ENCODE results near the gene SLC46A3. TPM values are rescaled to one million over a fixed set of nuclear protein-coding genes. Genes with fewer than 3 reads are reported as not detected.

Gene SLC46A3
- total and polyA plus RNA-seq, 2 experiments from 2014 or later: 0.16 to 0.28 TPM

DNA sequence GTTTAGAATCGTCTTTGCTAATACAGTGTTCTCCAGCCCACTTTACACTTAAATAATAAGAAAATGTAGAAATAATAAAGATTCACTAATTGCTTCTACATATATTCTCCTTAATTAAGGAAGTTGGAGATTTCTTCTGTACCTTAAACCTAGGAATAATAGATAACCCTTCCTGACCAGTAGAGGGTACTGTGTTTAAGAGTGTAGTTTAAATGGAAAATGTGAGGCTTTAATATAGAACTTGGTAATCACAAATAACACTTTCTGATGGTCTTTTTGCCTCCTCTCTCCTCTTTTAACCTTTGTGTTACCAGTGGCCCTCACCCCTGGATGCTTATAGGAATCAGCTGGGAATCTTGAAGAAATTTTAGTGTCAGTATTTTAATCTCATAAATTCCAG, 39.1 kb downstream of the SLC46A3 start:
- Histone ChIP-seq H3K36me3 (ENCODE audit: insufficient read depth) (peaks cover 13% of the 10 kb centered on the region; the same call in 1 of the 2 replicates), H3K27me3 (ENCODE audit: insufficient read depth) (no peaks in the 10 kb centered on the region), H4K20me1 (replicated peaks; ENCODE audit: insufficient read depth) (no peaks in the 10 kb centered on the region; the same call in 1 of the 2 replicates), H3K4me2 (no peak overlapping the region), H2AFZ (no peak overlapping the region), H3K79me2 (replicated peaks; ENCODE audit: insufficient read depth) (no peaks in the 10 kb centered on the region), H3K27ac (ENCODE audit: low read depth) (no peak overlapping the region), H3K4me3 (no peak overlapping the region), H3K4me1 (ENCODE audit: insufficient read depth) (no peaks in the 10 kb centered on the region), H3F3A (replicated peaks; ENCODE audit: low read depth) (no peaks in the 10 kb centered on the region), H3K9me2 (ENCODE audit: insufficient read depth) (no peaks in the 10 kb centered on the region)
- DNase-seq (ENCODE audit: low spot score) (peak; percentile 42), ATAC-seq (no peak)
- Mint-ChIP-seq H3K36me3 (ENCODE audit: low read depth) (peaks cover 26% of the 10 kb centered on the region), H3K4me3 (no peak overlapping the region), H3K9me3 (no peaks in the 10 kb centered on the region), H3K27ac (no peak overlapping the region), H3K4me1 (peaks cover 7% of the 10 kb centered on the region), H3K27me3 (ENCODE audit: insufficient read depth, low read depth, poor library complexity) (no peaks in the 10 kb centered on the region)
- no peak for TF ChIP-seq EZH2phosphoT487 (IDR thresholded peaks at IDR 0.05; ENCODE audit: unreplicated experiment)
- TF ChIP-seq, protein P1, sequence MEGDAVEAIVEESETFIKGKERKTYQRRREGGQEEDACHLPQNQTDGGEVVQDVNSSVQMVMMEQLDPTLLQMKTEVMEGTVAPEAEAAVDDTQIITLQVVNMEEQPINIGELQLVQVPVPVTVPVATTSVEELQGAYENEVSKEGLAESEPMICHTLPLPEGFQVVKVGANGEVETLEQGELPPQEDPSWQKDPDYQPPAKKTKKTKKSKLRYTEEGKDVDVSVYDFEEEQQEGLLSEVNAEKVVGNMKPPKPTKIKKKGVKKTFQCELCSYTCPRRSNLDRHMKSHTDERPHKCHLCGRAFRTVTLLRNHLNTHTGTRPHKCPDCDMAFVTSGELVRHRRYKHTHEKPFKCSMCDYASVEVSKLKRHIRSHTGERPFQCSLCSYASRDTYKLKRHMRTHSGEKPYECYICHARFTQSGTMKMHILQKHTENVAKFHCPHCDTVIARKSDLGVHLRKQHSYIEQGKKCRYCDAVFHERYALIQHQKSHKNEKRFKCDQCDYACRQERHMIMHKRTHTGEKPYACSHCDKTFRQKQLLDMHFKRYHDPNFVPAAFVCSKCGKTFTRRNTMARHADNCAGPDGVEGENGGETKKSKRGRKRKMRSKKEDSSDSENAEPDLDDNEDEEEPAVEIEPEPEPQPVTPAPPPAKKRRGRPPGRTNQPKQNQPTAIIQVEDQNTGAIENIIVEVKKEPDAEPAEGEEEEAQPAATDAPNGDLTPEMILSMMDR (conservative IDR thresholded peaks at IDR 0.05; ENCODE audit: low read depth in 2 of 2): peak in 1 of 2 experiments; percentile 61; a peak in 3 of 4 replicates

GRCh38 chr13:28678809-28679208, 40.0 kb downstream of the SLC46A3 start:
- Mint-ChIP-seq H3K36me3 (ENCODE audit: low read depth) (peaks cover 33% of the 10 kb centered on the region), H3K4me1 (peaks cover under 1% of the 10 kb centered on the region), H3K9me3 (no peaks in the 10 kb centered on the region), H3K27me3 (ENCODE audit: insufficient read depth, low read depth, poor library complexity) (no peaks in the 10 kb centered on the region), H3K27ac (no peak overlapping the region), H3K4me3 (no peak overlapping the region)
- no peaks in the 10 kb centered on the region for H3K4me1 ChIP-seq (ENCODE audit: insufficient read depth)
- H3K27ac ChIP-seq (ENCODE audit: low read depth): no peak overlapping the region
- H3F3A ChIP-seq (replicated peaks; ENCODE audit: low read depth): no peaks in the 10 kb centered on the region
- peaks cover 21% of the 10 kb centered on the region; the same call in 1 of the 2 replicates for H3K36me3 ChIP-seq (ENCODE audit: insufficient read depth)
- H4K20me1 ChIP-seq (replicated peaks; ENCODE audit: insufficient read depth): no peaks in the 10 kb centered on the region; the same call in 1 of the 2 replicates
- TF ChIP-seq NANOG (IDR thresholded peaks at IDR 0.05; ENCODE audit: borderline replicate concordance) (no peak), POLR2AphosphoS5 (IDR thresholded peaks at IDR 0.05; ENCODE audit: low read depth) (no peak), STAT1 (IDR thresholded peaks at IDR 0.05; ENCODE audit: unreplicated experiment) (no peak), JUNB (IDR thresholded peaks at IDR 0.05; ENCODE audit: unreplicated experiment) (no peak)
- TF ChIP-seq, protein P1 (conservative IDR thresholded peaks at IDR 0.05; ENCODE audit: low read depth in 2 of 2): peak; percentile 20 to 26; a peak in 1 of 4 replicates
- no peak overlapping the region for H3K4me3 ChIP-seq
- H3K27me3 ChIP-seq (ENCODE audit: insufficient read depth): no peaks in the 10 kb centered on the region
- H3K9me2 ChIP-seq (ENCODE audit: insufficient read depth): no peaks in the 10 kb centered on the region
- H3K79me2 ChIP-seq (replicated peaks; ENCODE audit: insufficient read depth): no peaks in the 10 kb centered on the region
- H3K4me2 ChIP-seq: no peak overlapping the region
- ATAC-seq (no peak), DNase-seq (ENCODE audit: low spot score) (peak; percentile 24)
- H2AFZ ChIP-seq: no peak overlapping the region

Measured in GM23338 (cell line).